ENCODE measurements around the gene JPH2.
A peak's percentile ranks its signal among the peaks of the same experiment; 100 is the strongest.

DNA sequence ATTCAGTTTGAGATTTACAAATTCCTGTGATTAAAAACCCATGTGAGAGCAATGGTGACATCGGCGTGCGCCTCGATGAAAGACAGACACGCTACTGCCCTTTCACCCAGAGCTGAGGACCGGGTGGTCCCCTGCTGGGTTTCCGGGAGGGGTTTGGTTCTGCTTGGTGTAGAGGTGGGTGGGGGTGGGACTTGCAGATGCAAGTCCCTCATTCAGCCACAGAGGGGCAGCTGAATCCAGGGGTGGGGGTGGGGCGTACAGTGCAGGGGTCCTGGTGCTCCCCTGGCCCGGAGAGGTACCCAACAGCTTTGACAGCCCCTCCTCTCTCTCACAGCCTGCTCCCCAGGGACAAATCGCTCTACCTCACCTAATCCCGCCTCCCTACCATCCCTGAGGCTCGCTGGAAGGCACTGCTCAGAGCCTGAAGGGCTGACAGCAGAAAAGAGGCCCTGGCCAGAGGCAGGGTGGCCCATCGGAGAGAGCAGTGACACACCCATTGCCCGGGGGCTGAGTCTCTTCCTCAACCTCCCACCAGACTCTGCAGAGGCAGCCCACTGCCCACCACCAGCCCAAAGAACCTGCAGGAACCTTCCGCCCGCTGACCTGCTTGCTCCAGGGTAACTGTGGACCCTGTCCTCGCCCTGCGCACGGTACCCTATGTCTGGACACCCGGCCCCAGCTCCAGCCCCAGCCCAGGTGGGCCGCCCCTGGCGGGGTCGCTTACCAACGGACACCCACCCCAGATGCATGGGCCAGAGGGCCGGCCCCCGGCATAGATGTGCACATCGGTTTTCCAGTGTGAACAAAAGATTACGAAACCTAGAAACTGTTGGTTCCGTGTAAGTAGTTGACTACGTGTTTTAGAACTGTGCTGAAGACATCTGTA lies 118.4 kb downstream of the JPH2 start:
- 0 out of 2 replicates have a peak, but pooled peaks have one; percentile 3 for TF ChIP-seq POLR2AphosphoS5 (IDR thresholded peaks at IDR 0.05; ENCODE audit: low read depth, low read length)
- TF ChIP-seq POLR2A (IDR thresholded peaks at IDR 0.05; ENCODE audit: low read depth, low read length): 0 out of 2 replicates have a peak, but pooled peaks have one; percentile 1
